ENCODE results near the gene RFLNA.

DNA sequence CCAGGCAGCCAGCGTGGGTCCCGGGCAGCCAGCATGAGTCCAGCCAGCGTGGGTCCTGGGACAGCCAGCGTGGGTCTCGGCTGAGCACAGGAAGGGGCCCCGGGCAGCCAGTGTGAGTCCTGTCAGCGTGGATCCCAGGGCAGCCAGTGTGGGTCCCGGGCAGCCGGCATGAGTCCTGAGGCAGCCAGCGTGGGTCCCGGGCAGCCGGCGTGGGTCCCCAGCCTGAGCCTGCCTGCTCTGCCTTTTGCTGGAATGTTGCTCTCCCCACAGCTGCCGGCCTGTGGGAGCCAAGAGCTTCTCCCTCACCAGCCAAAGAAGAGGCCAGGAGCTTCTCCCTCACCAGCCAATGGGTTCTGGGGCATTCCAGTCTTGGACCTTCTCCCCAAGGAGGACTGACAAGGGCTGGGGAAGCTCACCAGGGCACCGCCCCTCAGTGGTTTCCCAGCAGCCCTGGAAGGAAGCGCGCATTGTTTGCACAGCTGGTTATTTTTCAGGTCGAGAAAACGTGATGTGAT lies 15.0 kb upstream of the RFLNA start:
- TF ChIP-seq, protein P1, sequence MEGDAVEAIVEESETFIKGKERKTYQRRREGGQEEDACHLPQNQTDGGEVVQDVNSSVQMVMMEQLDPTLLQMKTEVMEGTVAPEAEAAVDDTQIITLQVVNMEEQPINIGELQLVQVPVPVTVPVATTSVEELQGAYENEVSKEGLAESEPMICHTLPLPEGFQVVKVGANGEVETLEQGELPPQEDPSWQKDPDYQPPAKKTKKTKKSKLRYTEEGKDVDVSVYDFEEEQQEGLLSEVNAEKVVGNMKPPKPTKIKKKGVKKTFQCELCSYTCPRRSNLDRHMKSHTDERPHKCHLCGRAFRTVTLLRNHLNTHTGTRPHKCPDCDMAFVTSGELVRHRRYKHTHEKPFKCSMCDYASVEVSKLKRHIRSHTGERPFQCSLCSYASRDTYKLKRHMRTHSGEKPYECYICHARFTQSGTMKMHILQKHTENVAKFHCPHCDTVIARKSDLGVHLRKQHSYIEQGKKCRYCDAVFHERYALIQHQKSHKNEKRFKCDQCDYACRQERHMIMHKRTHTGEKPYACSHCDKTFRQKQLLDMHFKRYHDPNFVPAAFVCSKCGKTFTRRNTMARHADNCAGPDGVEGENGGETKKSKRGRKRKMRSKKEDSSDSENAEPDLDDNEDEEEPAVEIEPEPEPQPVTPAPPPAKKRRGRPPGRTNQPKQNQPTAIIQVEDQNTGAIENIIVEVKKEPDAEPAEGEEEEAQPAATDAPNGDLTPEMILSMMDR (IDR thresholded peaks at IDR 0.05), result no peak
- TF ChIP-seq POLR2A (IDR thresholded peaks at IDR 0.05) (no peak), POLR2AphosphoS5 (IDR thresholded peaks at IDR 0.05) (no peak), EP300 (IDR thresholded peaks at IDR 0.05) (no peak)
